Bronchial epithelial cell (primary cell): ENCODE measurements around the gene KLC1. TPM values are rescaled to one million over a fixed set of nuclear protein-coding genes. Genes with fewer than 3 reads are reported as not detected.

Source experiments
- DNase-seq: peaks from one replicate; pipeline ENCODE4 v3.0.0-alpha.2; 2010; ENCODE audit warnings: low read depth
- FAIRE-seq: peaks from 2 replicates; lab custom pipeline; 2011; peaks lifted over from hg19 to GRCh38; lab: Jason Lieb, UNC
- H3K27me3 ChIP-seq: 2 replicates; pipeline ENCODE4 v1.5.1; 2011; ENCODE audit warnings: low read length; ENCODE audit not compliant: control insufficient read depth, insufficient read depth
- H3K36me3 ChIP-seq: 2 replicates; pipeline ENCODE4 v1.5.1; 2011; ENCODE audit warnings: low read length; ENCODE audit not compliant: control insufficient read depth, insufficient read depth
- H3K4me3 ChIP-seq: 2 replicates; pipeline ENCODE4 v1.5.1; 2011; ENCODE audit warnings: mild to moderate bottlenecking, low read depth, low read length, control low read depth
- CTCF ChIP-seq: IDR thresholded peaks from 2 replicates; pipeline ENCODE4 v1.5.1; 2011; ENCODE audit warnings: mild to moderate bottlenecking, moderate library complexity, low read length, control low read depth, inconsistent platforms; ENCODE audit not compliant: insufficient read depth, severe bottlenecking
- total RNA-seq: library from RNA; depleted of rRNA; stranded (reverse); fragments of >200 nt; gene quantifications from 2 replicates; pipeline ENCODE4 v1.2.1, GENCODE V29; 2014

The KLC1 gene
- total RNA-seq, 1 donor from 2014 or later, result 249 TPM

DNA sequence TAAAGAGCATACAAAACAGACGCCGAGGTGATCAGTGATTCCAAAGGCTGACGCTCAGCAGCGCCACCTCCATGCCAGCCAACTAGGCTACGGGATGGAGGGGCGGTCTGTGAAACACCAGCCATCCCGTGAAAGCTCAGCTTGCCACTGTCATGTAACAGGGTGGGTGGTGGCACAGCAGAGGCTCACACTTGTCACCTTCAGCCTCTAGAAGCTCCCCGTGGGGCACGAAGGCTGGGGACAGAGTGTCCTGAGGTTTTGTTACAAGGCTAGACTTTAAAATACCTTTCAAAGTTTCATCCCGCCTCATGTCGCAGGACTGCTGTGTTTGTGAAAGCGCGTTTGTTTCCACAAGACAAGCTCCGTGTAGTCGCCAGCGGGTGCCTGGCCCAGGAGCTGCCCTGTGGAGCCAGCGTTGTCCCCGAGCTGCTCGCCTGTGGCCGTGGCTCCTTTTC, 65.6 kb downstream of the KLC1 start:
- no peak for DNase-seq
- no peak overlapping the region for H3K4me3 ChIP-seq
- H3K27me3 ChIP-seq, result no peaks in the 10 kb centered on the region
- no peak for TF ChIP-seq CTCF
- H3K36me3 ChIP-seq, result peaks cover 33% of the 10 kb centered on the region
- FAIRE-seq, result no peak

GRCh38 chr14:103695296-103696069, 66.5 kb downstream of the KLC1 start:
- Histone ChIP-seq H3K4me3 (no peak overlapping the region), H3K27me3 (no peaks in the 10 kb centered on the region), H3K36me3 (peaks cover 40% of the 10 kb centered on the region)
- no peak for FAIRE-seq
- DNase-seq, result no peak
- TF ChIP-seq CTCF, result no peak

- H3K36me3 ChIP-seq, result peaks cover 42% of the 10 kb centered on the region
- no peak for TF ChIP-seq CTCF
- H3K4me3 ChIP-seq, result no peak overlapping the region
- no peaks in the 10 kb centered on the region for H3K27me3 ChIP-seq
- FAIRE-seq (no peak), DNase-seq (no peak)
Observed at GRCh38 chr14:103696070-103696402, 67.0 kb downstream of the KLC1 start.

- DNase-seq (no peak), FAIRE-seq (no peak)
- H3K4me3 ChIP-seq, result no peak overlapping the region
- peaks cover 42% of the 10 kb centered on the region for H3K36me3 ChIP-seq
- no peak for TF ChIP-seq CTCF
- H3K27me3 ChIP-seq, result no peaks in the 10 kb centered on the region
Observed at GRCh38 chr14:103696466-103697071, 67.6 kb downstream of the KLC1 start.

DNA sequence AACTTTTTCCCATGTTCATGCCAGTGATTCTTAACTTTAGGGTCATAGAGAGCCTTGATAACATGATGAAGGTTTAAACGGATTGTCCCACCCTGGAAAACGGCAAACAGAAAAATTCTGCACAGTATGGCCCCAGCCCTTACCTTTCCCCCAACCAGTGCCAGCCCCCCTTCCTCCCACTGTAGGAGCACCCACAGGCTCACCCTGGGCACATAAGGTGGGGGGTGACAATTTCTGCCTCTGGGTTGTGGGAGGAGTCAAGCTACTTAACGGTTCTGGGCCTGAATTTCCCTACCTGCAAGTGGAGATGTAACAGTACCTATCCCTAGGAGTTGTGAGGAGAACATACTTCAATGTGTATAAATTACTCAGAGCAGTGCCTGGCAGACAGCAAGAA, 68.2 kb downstream of the KLC1 start:
- FAIRE-seq (no peak), DNase-seq (no peak)
- Histone ChIP-seq H3K27me3 (no peaks in the 10 kb centered on the region), H3K4me3 (no peak overlapping the region), H3K36me3 (peaks cover 41% of the 10 kb centered on the region)
- no peak for TF ChIP-seq CTCF
